Hepatocyte (in vitro differentiated cells): ENCODE results near the gene CHI3L2.

Experiments used
- EZH2 ChIP-seq: fragments of 200-600 bp; sonication (generic); IDR thresholded peaks from 2 replicates; pipeline ENCODE4 v1.6.1; 2016; ENCODE audit warnings: antibody characterized with exemption, mild to moderate bottlenecking, borderline replicate concordance
- EZH2phosphoT487 ChIP-seq: fragments of 200-600 bp; sonication (generic); IDR thresholded peaks from one replicate; pipeline ENCODE4 v1.6.1; 2018; ENCODE audit warnings: antibody characterized with exemption, mild to moderate bottlenecking, low read depth, moderate library complexity; ENCODE audit not compliant: unreplicated experiment, severe bottlenecking
- TF ChIP-seq, protein P1 (sequence below): fragments of 200-600 bp; sonication (generic); IDR thresholded peaks from 2 replicates; pipeline ENCODE4 v1.5.1; 2016; ENCODE audit warnings: antibody characterized with exemption, mild to moderate bottlenecking; ENCODE audit not compliant: poor library complexity

DNA sequence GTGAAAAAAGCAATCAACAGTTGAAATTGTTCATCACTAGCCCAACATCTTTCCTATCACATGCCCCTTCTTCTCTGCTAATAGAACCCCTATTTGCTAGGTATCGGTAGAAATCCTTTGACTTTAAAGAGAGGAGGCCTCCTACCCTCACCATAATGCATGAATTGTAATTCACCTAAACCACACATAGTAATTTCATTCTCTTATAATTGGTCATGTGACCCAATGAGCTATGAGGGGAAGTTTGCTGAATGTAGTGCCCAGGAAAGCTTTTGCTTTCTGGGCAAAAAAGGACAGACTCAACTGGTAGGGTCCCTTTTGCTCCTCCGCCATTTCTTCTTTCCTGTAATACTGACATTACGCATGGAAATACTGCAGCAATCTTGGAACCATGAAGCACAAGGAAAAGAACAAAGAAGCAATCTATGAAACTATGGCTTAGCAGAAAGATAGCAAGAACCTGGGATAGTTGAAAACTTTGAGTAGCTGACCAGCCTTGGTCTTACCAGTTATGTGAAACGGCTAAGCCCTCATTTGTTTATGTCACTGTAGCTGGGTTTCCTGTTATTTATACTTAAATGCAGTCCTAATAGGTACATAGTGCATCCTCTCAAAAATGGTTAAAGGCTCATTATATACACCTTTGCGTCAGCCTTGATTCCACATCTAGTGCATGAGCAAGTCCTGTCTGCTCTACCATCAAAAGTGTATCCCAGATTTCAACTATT is 10.2 kb upstream of the CHI3L2 start:
- TF ChIP-seq, protein P1, sequence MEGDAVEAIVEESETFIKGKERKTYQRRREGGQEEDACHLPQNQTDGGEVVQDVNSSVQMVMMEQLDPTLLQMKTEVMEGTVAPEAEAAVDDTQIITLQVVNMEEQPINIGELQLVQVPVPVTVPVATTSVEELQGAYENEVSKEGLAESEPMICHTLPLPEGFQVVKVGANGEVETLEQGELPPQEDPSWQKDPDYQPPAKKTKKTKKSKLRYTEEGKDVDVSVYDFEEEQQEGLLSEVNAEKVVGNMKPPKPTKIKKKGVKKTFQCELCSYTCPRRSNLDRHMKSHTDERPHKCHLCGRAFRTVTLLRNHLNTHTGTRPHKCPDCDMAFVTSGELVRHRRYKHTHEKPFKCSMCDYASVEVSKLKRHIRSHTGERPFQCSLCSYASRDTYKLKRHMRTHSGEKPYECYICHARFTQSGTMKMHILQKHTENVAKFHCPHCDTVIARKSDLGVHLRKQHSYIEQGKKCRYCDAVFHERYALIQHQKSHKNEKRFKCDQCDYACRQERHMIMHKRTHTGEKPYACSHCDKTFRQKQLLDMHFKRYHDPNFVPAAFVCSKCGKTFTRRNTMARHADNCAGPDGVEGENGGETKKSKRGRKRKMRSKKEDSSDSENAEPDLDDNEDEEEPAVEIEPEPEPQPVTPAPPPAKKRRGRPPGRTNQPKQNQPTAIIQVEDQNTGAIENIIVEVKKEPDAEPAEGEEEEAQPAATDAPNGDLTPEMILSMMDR: no peak
- TF ChIP-seq EZH2 (no peak), EZH2phosphoT487 (no peak)
